Heart left ventricle (tissue), 16 donors: ENCODE results near the gene SLC9A9. TPM values are rescaled to one million over a fixed set of nuclear protein-coding genes. Genes with fewer than 3 reads are reported as not detected.

Experiments used
- ATAC-seq, 4 donors: fragments of 200-7000 bp; cut with Tn5 transposase; one replicate each; pipeline ENCODE4 v1.9.1; 2020 to 2022; ENCODE audit warnings: moderate library complexity in 4 of 4, mild to moderate bottlenecking in 3 of 4, moderate number of reproducible peaks in 1 of 4
- DNase-seq, 5 donors: peaks; one replicate each; pipeline ENCODE4 v3.0.0-alpha.2; 2020
- H3K27ac ChIP-seq, 12 donors: fragments of 200-600 bp; sonication (generic) in 4 of 12; one replicate each; pipeline versions ENCODE4 v1.5.0 to v1.8.0; 2016 to 2022; ENCODE audit warnings: mild to moderate bottlenecking in 2 of 12
- H3K27me3 ChIP-seq, 9 donors: fragments of 200-600 bp; sonication (generic) in 2 of 9; one replicate each; pipeline versions ENCODE4 v1.5.1 to v1.8.0; 2016 to 2022; ENCODE audit warnings: mild to moderate bottlenecking in 3 of 9
- H3K36me3 ChIP-seq, 9 donors: fragments of 200-600 bp; sonication (generic) in 2 of 9; one replicate each; pipeline versions ENCODE4 v1.5.0 to v1.8.0; 2018 to 2022; ENCODE audit warnings: mild to moderate bottlenecking in 2 of 9
- H3K4me1 ChIP-seq, 12 donors: fragments of 200-600 bp; sonication (generic) in 4 of 12; one replicate each; pipeline versions ENCODE4 v1.5.0 to v1.8.0; 2016 to 2022; ENCODE audit warnings: mild to moderate bottlenecking in 3 of 12
- H3K4me3 ChIP-seq, 12 donors: fragments of 200-600 bp; sonication (generic) in 4 of 12; one replicate each; pipeline versions ENCODE4 v1.5.0 to v1.8.0; 2017 to 2022; ENCODE audit warnings: mild to moderate bottlenecking in 9 of 12, moderate library complexity in 4 of 12
- H3K9me3 ChIP-seq, 12 donors: fragments of 200-600 bp; sonication (generic) in 4 of 12; one replicate each; pipeline versions ENCODE4 v1.5.0 to v1.8.0; 2016 to 2022; ENCODE audit warnings: mild to moderate bottlenecking in 1 of 12
- POLR2A ChIP-seq, 2 donors: fragments of 450-650 bp; IDR thresholded peaks; one replicate each; pipeline ENCODE4 v1.6.1; 2017; ENCODE audit warnings: antibody characterized with exemption in 2 of 2, mild to moderate bottlenecking in 2 of 2, moderate library complexity in 2 of 2
- WGBS, 4 donors: extraction: QIAGEN DNeasy Blood & Tissue Kit in 2 of 4; methylation state at CpG; one replicate each; pipeline versions ENCODE4 v1.1.5 to v1.1.7; 2013 to 2018; 5-methylcytosine and 5-hydroxymethylcytosine counted together
- intact Hi-C, 10 donors: fragments of 100-400 bp; cut with DNase I; formaldehyde crosslinking; loops; one replicate each; pipeline versions ENCODE4 v1.11.1 to v1.14.2; 2022
- polyA plus RNA-seq, 2 donors: library from polyadenylated mRNA; stranded (reverse); fragments of 200-250 nt; gene quantifications; one replicate each; pipeline ENCODE4 v1.2.3, GENCODE V29; 2013
- total RNA-seq, 9 donors: library from RNA; depleted of rRNA in 2 of 9; stranded (reverse); fragments of >200 nt in 2 of 9; fragmentation: NEBNext Ultra II Directional in 3 of 9; extraction: Animal tissue kit (Norgen Biotek cat#: 25700) in 3 of 9; gene quantifications; one replicate each; pipeline versions ENCODE4 v1.1.0 to v1.2.4, GENCODE V29; 2016 to 2023
- TF ChIP-seq, protein P1 (sequence below), 12 donors: fragments of 200-600 bp; sonication (generic) in 4 of 12; IDR thresholded peaks; one replicate each; pipeline versions ENCODE4 v1.5.0 to v1.8.0; 2018 to 2022; ENCODE audit warnings: antibody characterized with exemption in 12 of 12, mild to moderate bottlenecking in 5 of 12
- donor health status: ischemic (EF 13 %, LVEDD 7.1; RV severe dilation, severe dysfunction).
- donor health status: healthy with polysubstance abuse.
- donor health status: DM: no; HTN: yes; CAD: no.
- donor health status: DM: no; HTN: no; CAD: no.
- donor health status: ischemic (EF 25% LVEDD 6.9; RV normal size, moderate dysfunction).
- donor health status: ischemic (EF 25% LVEDD 5.7; RV mildly dilated, moderate dysfunction).
- donor health status: healthy.
- donor health status: DM: yes; HTN: yes; CAD: no.
- donor health status: ischemic (EF 35%, LVEDD 5.7; RV mildly dilated, moderate dysfunction).
- donor health status: nonischemic (EF 11% LVEDD 7.7; RV severe dilation, severe dysfunction).
- donor health status: DM: yes; HTN: yes; CAD: no.
- donor health status: PGD.
- donor health status: ischemic (EF 29% LVEDD 5.4; RV normal size, mild dysfunction).
- donor health status: nonischemic (EF 23%, LVEDD 6.1; RV moderate dilation, normal function).

Gene SLC9A9
- total and polyA plus RNA-seq, 11 donors: 0.76 to 17.5 (median 3.3) TPM

DNA sequence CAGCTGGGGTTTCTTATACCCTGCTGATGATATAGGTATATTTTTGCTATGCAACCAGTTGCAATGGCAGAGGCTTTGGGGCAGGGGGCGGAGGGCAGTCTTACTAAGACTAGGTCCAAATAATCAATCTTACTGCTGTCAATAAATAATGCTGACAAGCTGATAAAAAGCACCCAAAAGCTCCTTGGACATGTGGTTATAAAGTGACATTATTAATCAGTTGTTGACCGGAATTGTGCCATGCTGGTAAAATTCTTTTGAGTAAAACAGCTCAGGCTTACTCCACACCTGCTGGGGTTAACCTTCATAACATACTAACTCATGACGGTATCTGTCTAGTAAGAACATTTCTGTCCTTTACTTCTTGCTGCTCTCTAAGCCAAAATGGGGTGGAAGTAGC is 626.8 kb downstream of the SLC9A9 start:
- intact Hi-C loops: no loop called here

DNA sequence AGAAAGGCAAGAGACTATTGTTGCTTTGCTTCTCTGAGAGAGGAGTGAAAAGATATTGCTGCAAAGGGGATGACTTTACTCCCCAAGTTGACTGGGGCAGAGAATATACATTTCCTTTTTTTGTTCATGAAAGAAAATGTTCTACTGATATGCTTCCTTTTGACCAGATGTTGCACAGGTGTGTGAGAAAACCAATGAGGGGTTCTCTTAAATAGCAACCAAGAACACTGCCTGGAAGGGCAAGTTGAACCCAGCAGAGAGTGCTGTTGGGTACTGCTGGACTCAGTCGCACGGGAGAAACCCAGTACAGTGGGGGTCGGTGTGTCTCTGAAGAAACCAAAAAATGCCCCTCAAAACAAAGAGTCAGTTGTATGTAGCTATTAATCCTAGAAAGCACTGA is 627.5 kb downstream of the SLC9A9 start:
- H3K27ac ChIP-seq: no peak overlapping the region

More for the DNA sequence above, 626.8 kb downstream of the SLC9A9 start:
- no peak for TF ChIP-seq POLR2A (IDR thresholded peaks at IDR 0.05)
- TF ChIP-seq, protein P1, sequence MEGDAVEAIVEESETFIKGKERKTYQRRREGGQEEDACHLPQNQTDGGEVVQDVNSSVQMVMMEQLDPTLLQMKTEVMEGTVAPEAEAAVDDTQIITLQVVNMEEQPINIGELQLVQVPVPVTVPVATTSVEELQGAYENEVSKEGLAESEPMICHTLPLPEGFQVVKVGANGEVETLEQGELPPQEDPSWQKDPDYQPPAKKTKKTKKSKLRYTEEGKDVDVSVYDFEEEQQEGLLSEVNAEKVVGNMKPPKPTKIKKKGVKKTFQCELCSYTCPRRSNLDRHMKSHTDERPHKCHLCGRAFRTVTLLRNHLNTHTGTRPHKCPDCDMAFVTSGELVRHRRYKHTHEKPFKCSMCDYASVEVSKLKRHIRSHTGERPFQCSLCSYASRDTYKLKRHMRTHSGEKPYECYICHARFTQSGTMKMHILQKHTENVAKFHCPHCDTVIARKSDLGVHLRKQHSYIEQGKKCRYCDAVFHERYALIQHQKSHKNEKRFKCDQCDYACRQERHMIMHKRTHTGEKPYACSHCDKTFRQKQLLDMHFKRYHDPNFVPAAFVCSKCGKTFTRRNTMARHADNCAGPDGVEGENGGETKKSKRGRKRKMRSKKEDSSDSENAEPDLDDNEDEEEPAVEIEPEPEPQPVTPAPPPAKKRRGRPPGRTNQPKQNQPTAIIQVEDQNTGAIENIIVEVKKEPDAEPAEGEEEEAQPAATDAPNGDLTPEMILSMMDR (IDR thresholded peaks at IDR 0.05): no peak
- Histone ChIP-seq H3K9me3 (no peaks in the 10 kb centered on the region), H3K27me3 (no peaks in the 10 kb centered on the region), H3K4me1 (peaks cover 0 to 9% (median 0%) of the 10 kb centered on the region in 12 donors), H3K4me3 (no peak overlapping the region), H3K36me3 (no peaks in the 10 kb centered on the region), H3K27ac (no peak overlapping the region)
- WGBS, 4 donors: 88 to 96% (median 90%) methylated on average over 3 of the region's 3 CpGs
- no peak for ATAC-seq
- DNase-seq: no peak

DNA sequence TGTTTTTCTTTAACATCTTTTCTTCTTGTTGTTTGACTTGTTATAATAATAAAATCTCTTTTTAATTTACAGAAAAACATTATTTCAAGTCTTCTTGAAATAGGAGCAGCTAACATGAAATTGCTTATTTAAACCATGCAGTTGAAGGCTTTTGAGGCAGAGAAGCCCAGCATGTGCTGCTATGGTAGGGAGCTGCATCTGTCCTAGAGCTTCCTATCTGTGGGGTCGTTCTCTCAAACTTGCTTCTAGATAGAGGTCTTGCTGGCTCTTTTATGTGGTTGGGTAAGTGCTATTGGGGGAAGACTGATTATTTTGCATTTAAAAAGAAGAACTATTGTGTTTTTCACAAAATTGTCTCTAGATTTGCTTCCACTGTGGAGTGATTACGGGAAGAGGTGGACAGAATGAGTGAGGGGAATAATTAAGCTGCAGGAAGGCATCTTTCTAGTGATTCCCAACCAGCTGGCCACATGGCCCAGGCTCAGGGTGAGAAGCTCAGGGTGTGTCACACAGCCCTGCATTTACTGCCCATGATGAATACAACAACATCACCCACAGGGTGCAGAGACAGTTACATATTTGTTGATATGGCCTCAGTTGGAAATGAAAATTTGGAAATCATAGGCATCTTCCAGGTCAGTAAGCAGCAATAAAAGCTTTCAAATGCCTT is 630.0 kb downstream of the SLC9A9 start:
- intact Hi-C loops: no loop called here
- Histone ChIP-seq H3K36me3 (no peaks in the 10 kb centered on the region), H3K27me3 (no peaks in the 10 kb centered on the region), H3K4me3 (no peak overlapping the region), H3K4me1 (peaks cover 0 to 12% (median 0%) of the 10 kb centered on the region in 12 donors), H3K27ac (no peak overlapping the region), H3K9me3 (no peaks in the 10 kb centered on the region)
- DNase-seq: no peak
- WGBS, 4 donors: 73 to 80% (median 76%) methylated on average over 2 of the region's 2 CpGs
- TF ChIP-seq POLR2A (IDR thresholded peaks at IDR 0.05): no peak
- TF ChIP-seq, protein P1 (IDR thresholded peaks at IDR 0.05): no peak
- ATAC-seq: no peak

More for the DNA sequence above, 627.5 kb downstream of the SLC9A9 start:
- intact Hi-C loops: no loop called here
- TF ChIP-seq POLR2A (IDR thresholded peaks at IDR 0.05): no peak
- TF ChIP-seq, protein P1 (IDR thresholded peaks at IDR 0.05): no peak
- H3K27me3 ChIP-seq: no peaks in the 10 kb centered on the region
- H3K4me1 ChIP-seq: peaks cover 0 to 12% (median 0%) of the 10 kb centered on the region in 12 donors
- no peaks in the 10 kb centered on the region for H3K36me3 ChIP-seq
- H3K4me3 ChIP-seq: no peak overlapping the region
- DNase-seq: no peak
- 93 to 98% (median 95%) methylated on average over 3 of the region's 3 CpGs for WGBS, 4 donors
- no peaks in the 10 kb centered on the region for H3K9me3 ChIP-seq
- no peak for ATAC-seq

DNA sequence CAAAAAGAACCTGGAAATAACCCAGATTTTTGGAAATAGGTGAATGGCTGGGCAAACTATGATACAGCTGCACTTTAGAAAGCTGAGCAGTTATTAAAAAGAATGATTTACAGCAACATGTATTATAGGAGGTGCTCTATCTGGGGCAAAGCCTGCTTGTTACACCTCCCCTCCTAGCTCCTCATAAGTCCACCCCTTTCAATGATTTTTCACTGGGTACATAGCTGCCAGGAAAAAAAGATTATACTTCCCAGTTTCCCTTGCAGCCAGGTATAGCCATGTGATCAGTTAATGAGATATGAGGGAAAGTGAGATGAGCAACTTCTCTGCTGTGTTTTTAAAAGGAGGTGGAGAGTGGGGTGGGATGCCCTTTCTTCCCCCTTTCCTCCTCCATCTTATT is 631.0 kb downstream of the SLC9A9 start:
- H3K4me3 ChIP-seq: no peak overlapping the region
- H3K36me3 ChIP-seq: no peaks in the 10 kb centered on the region
- no peaks in the 10 kb centered on the region for H3K27me3 ChIP-seq
- no peak for DNase-seq
- intact Hi-C loops: no loop called here
- H3K9me3 ChIP-seq: no peaks in the 10 kb centered on the region
- H3K4me1 ChIP-seq: peaks cover 0 to 12% (median 0%) of the 10 kb centered on the region in 12 donors
- TF ChIP-seq, protein P1 (IDR thresholded peaks at IDR 0.05): no peak
- H3K27ac ChIP-seq: no peak overlapping the region
- ATAC-seq: no peak
